Choroid plexus epithelial cell (primary cell): ENCODE data around the gene SH3RF1.
A peak's percentile ranks its signal among the peaks of the same experiment; 100 is the strongest.

Source experiments
- DNase-seq: peaks from one replicate; pipeline ENCODE4 v3.0.0-alpha.2; 2010; ENCODE audit warnings: low read depth
- H3K4me3 ChIP-seq: 2 replicates; pipeline ENCODE4 v1.5.1; 2011; ENCODE audit warnings: low read depth, mild to moderate bottlenecking, control low read depth, low read length, moderate library complexity
- CTCF ChIP-seq: conservative IDR thresholded peaks from 2 replicates; pipeline ENCODE4 v1.5.1; 2011; ENCODE audit warnings: low read depth, mild to moderate bottlenecking, control low read depth, inconsistent platforms, low read length, moderate library complexity

The SH3RF1 gene

DNA sequence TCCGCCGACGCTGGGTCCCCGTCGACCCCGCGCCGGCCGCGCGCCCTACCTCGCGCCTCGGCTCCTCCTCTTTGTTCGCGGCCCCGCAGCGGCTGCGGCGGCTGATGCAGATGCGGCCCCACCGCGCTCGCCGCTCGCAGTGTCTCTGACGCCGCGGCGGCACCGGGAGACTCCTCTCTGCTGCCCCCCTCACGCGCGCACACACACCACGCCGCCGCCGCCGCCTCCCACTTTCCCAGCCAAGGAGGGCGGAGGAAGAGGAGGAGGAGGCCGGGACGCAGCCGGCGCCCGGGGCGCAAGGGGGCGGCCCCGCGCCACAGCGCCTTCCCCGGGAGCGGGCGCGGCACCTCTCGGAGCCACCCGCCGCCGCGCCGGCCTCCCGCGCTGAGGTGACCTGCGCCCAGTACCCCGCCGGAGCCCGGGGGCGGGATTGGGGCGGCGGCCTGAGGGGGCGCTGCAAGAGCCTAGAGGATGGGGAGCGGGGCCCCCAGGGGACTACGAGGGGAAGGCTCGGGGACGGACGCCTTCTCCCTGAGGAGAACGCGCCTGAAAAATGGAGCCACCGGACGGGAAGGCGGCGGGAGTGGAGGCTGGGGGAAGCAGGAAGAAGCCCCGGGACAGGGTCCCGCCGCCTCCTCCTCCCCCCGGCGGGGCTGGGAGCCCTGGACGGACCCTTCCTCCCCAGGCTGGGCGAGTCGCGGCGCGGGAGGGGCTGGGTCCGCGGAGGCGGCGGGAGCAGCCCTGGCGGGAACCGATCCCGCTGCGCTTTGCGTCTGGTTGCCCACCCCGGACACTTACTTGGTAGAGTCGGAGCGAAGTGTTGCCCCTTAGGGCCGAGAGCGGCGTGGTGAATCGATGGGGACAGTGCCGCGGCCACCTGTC, at the start of gene SH3RF1:
TSS of gene SH3RF1 (minus strand) at position 147 of the 882 bp plus-strand sequence. CDS start 1,744 bp downstream, outside the sequence.
- peak; percentile 82 for DNase-seq
- peak; percentile 13 for TF ChIP-seq CTCF
- H3K4me3 ChIP-seq = peak within 1 kb of the TSS; percentile 63

GRCh38 chr4:169315530-169316343, 45.0 kb upstream of the SH3RF1 start:
- no peak overlapping the region for H3K4me3 ChIP-seq
- no peak for TF ChIP-seq CTCF
- peak; percentile 72 for DNase-seq

GRCh38 chr4:169314906-169315305, 44.1 kb upstream of the SH3RF1 start:
- no peak for TF ChIP-seq CTCF
- peak; percentile 83 for DNase-seq
- H3K4me3 ChIP-seq = peak overlapping the region; percentile 9

- no peak for DNase-seq
- TF ChIP-seq CTCF = no peak
- no peak overlapping the region for H3K4me3 ChIP-seq
Measured at GRCh38 chr4:169313732-169314131, 43.0 kb upstream of the SH3RF1 start.

GRCh38 chr4:169312690-169313422, 42.1 kb upstream of the SH3RF1 start:
- TF ChIP-seq CTCF = no peak

GRCh38 chr4:169311643-169312365, 41.0 kb upstream of the SH3RF1 start:
- peak; percentile 78 for TF ChIP-seq CTCF
- H3K4me3 ChIP-seq = no peak overlapping the region
- peak; percentile 84 for DNase-seq

More at GRCh38 chr4:169312690-169313422, 42.1 kb upstream of the SH3RF1 start:
- no peak overlapping the region for H3K4me3 ChIP-seq
- no peak for DNase-seq
